ENCODE data around the gene DEF6.

The DEF6 gene

GRCh38 chr6:35343835-35344550 lies 46.4 kb downstream of the DEF6 start:
- no peak for DNase-seq (ENCODE audit: low read depth)

DNA sequence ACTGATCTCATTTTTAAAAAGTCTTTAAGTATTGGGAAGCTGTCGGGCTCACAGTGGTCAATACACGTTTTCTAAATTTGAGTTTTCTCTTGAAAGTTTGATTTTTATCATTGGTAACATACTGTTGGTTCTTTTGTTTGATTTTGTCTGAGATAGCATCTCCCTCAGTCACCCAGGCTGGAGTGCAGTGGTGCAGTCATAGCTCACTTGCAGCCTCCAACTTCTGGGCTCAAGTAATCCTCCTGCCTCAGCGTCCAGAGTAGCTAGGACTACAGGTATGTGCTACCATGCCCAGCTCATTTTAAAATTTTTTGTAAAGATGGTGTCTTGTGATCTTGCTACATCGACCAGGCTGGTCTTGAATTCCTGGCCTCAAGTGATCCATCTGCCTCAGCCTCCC lies 53.8 kb downstream of the DEF6 start:
- no peak for DNase-seq (ENCODE audit: low read depth)

DNA sequence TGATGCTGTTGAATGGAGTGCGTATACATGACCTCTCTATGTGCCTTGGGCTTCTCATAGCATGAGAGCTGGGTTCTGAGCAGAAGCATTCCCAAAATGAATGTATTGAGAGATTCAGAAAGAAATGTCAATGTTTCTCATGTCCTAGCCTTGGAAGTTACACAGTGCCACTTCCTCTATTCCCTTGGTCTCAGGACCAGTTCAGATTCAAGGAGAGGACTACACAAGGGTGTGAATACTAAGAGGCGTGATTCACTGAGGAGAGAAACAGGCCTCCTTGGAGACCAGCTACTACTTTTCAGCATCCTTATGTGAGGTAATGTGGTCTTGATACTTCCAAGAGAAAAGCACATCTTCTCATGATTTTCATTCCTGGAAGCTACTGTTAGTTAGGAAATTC lies 55.1 kb downstream of the DEF6 start:
- DNase-seq (ENCODE audit: low read depth) = no peak

- DNase-seq (ENCODE audit: low read depth) = peak; percentile 82
Measured at GRCh38 chr6:35354361-35355135, 56.9 kb downstream of the DEF6 start.

DNA sequence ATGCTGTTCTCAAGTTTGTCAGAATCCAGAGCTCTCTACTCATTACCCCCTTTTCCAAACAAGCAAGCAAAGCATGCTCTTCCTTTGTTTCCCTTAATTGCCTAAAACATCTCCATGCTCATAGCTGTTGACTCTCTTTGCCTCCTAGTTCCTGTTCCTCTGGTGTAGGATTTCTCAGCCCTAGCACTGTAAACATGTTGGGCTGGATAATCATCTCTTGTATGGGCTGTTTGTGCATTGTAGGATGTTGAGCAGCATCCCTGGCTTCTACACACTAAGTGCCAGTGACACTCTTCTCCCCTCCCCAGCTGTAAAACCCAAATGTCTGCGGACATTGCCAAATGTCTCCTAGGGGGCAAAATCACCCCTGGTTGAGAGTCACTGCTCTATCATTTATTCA lies 58.8 kb downstream of the DEF6 start:
- no peak for DNase-seq (ENCODE audit: low read depth)

DNA sequence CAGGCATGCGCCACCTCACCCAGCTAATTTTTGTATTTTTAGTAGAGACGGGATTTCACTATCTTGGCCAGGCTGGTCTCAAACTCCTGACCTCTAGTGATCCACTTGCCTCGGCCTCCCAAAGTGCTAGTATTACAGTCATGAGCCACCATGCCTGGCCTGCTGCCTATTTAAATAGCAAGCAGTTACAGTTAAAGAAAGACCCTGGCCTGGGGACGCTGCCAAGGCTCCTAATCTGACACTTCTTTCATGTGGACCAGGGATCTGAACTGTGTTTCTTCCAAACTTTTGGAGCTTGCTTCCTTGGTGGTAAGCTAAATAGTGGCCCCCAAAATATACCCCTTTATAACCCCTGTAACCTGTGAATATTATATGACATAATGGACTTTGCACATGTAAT lies 60.1 kb downstream of the DEF6 start:
- DNase-seq (ENCODE audit: low read depth) = no peak

DNA sequence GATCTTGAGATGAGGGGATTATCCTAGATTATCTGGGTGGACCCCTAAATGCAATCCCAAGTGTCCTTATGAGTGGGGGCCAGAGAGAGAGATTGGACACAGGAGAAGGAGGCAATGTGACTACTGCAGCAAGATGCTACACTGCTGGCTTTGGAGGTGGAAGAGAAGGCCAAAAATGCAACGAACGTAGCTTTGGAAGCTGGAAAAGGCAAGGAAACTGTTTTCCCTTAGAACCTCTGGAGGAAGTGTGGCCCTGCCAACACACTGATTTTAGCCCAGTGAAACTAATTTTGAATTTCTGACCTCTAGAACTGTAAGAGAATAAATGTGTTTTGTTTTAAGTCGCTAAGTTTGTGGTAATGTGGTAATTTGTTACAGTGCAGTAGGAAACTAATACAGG lies 60.5 kb downstream of the DEF6 start:
- no peak for DNase-seq (ENCODE audit: low read depth)

DNA sequence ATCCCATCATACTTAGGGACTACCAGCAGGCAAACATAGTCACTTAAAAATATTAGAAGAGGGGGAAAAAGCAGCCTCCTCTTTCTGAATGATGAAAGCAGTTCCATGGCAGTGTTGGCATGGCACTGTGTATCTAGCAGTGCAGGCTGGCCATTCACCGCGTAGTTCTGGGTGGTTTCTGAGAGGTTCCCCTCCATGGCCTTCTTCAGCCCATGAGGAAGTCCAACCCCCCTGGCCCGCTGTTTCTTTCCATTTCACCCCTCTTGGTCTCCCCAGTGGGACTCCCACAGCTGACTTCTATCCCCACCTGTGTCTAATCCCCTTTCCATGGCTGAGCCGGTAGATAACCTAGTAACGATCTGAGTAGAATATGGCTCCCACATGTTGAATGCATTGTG lies 61.7 kb downstream of the DEF6 start:
- no peak for DNase-seq (ENCODE audit: low read depth)

DNA sequence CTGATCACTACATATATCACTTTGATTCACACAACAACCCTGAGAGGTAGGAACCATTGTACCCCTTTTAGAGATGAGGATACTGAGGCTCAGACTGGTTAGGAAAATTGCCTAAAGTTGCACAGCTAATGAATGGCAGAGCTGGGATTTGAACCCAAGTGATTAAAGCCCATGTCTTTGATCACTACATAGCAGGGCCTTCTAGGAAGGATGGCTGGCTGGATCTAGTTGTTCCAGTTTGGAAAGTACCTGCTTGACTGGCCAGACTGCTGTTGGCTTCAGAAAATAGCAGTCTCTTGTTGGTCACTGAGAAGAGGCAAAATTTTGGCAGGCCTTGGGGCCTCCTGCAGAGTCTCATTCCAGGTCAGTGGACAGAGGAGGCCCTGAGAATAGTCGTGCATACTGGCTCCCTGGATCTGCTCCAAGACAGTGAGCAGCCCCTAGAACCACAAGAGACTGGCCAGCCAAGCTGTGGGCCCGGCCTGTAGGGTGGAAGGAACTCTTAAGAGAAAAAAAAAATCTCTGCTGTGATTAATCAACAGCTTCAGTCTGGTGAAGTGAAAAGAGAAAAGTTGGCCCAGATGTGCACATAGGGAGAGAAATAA lies 62.2 kb downstream of the DEF6 start:
- peak; percentile 90 for DNase-seq (ENCODE audit: low read depth)

GRCh38 chr6:35360349-35361138 lies 62.9 kb downstream of the DEF6 start:
- DNase-seq (ENCODE audit: low read depth) = peak; percentile 72

DNA sequence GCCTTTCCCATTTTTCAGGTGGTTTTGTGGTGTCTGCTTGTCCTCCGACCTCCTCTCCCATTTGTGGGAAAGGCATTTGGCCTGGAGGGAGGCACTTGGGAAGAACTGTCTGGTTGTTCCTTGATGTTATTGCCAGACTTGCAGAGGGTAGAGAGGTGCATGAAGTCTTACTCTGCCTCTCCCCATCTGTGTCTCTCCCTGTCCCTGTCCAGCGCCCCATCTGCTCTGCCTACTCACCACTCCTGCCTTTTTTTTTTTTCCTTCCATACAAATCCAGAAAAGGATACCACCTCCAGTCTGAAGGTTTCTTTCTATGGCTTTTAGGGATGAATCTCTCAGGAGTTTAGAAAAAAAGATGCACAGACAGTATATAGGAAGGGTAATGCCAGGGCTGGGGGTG lies 64.6 kb downstream of the DEF6 start:
- no peak for DNase-seq (ENCODE audit: low read depth)

DNA sequence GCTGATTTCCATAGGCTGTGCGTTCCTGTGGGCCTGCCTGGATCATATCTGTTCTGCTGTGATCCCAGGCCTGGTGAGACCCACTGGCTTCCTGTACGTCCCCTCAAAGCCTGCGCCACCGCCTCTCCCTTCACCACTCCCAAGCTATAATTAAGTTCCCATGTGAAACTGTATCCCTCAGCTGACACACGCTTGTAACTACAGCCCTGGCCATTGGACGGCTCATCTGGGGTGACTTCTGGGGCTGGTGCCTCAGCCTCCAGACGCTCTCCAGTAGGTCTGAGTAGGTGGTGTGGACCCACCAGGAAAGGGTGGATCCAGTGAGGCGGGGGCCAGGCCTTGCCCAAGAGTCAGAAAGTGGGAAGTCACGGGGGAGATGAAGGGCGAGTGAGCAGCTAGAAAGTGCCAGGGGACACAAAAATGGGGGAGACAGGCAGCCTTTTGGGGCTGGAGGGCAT lies 65.7 kb downstream of the DEF6 start:
- DNase-seq (ENCODE audit: low read depth) = peak; percentile 92

DNA sequence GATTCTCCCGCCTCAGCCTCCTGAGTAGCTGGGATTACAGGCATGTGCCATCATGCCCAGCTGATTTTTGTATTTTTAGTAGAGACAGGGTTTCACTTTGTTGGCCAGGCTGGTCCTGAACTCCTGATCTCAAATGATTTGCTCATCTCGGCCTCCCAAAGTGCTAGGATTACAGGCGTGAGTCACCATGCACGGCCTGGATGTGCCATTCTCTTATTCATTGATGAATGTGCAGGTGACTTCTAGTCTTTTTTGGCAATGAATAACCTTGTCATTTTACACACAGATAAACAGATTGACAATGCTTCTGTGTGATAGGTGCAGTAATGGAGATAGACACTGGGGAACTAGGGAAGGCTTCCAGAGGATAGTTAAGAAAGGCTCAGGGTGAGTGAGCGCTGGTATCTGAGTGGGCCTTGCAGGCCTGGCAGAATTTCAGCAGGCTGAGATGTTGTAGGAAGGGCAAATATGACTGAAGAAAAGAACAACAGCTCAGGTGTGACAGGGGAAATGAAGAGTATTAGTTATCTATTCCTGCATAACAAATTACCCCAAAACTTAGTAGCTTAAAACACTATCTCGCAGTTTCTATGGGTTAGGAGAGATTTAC lies 68.1 kb downstream of the DEF6 start:
- peak; percentile 47 for DNase-seq (ENCODE audit: low read depth)

DNA sequence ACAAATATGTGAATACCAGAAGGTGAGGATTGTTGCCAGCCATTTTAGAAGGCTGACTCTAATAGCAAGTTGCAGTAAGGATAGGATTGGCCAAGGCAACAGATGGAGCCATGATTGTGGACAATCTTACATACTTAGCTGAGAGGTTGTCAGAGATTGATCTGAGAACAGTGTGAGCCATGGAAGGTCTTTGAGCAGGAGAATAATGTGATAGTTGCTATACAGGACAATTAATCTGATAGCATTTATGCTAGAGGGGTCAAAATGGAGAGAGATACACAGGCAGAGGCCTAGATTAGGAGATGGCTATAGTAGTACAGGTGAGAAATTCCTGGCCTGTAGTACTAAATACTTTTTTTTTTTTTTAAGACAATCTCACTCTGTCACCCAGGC lies 68.6 kb downstream of the DEF6 start:
- DNase-seq (ENCODE audit: low read depth) = no peak

GRCh38 chr6:35367646-35368037 lies 70.0 kb downstream of the DEF6 start:
- no peak for DNase-seq (ENCODE audit: low read depth)

DNA sequence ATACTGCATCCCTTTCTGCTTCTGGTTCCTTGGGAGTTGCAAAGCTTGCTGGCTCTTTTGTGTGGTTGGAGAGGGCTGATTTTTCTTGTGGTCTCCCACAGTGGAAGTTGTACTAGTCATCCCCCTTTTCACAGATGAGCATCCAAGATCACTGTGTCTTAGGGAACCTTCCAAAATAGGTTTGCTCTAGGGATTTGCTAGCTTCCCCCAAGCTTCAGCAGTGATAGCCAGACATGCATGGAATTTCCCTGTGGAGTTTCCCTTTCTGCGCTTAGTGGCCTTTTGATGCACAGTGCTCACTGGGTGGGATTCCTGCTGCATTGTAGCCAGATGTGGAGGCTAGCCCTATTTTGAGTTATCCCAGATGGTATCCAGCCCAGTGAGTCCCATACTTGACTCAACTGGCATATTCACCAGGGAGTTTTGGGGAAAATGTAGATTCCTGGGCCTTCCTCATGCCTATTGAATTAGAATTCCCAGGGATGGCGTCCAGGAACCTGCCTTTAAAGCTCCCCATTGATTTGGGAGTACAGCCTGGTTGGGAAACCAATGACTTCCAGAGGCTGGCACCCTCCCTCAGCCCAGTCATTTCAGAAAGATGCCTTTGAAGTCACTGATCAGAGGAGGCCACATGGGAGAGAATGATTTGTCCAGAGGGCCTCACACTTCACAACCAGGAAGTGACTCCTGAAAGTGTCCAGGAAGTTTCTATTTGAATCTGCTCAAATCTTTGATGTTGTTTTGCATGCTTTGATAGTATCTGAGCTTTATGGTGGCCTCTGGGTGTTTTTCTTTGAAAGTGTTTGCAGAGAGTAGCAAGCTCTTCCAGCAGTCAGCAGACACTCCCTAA lies 70.6 kb downstream of the DEF6 start:
- DNase-seq (ENCODE audit: low read depth) = peak; percentile 28

DNA sequence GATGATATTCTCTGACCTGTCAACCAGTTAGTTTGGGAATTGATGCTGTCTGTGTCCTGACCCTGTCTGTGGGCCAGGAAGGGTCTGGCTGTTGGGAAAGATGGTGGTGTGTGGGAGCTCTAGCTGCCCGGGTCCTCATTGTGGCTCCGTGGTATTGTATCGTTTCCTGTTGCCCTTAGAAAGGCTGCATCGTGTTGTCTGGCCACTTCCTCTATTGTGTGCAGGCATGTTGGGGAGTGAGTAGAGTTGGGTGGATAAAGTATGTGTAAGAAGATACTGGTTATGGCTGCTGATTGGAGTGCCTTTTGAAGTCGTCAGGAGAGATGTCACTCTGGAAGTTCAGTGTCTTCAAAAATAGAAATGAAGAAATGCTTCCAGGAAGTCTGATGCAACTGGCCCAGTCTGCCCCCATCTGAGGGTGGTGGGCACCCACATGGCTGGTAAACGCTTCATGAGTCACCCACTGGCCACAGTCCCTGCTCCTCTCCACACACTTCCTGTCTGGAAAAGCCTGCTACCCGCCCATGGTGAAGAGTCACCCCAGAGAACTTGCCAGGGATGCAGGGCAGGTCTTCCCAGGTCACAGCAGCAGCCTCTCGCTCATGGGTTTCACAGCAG lies 72.6 kb downstream of the DEF6 start:
- DNase-seq (ENCODE audit: low read depth) = peak; percentile 91

DNA sequence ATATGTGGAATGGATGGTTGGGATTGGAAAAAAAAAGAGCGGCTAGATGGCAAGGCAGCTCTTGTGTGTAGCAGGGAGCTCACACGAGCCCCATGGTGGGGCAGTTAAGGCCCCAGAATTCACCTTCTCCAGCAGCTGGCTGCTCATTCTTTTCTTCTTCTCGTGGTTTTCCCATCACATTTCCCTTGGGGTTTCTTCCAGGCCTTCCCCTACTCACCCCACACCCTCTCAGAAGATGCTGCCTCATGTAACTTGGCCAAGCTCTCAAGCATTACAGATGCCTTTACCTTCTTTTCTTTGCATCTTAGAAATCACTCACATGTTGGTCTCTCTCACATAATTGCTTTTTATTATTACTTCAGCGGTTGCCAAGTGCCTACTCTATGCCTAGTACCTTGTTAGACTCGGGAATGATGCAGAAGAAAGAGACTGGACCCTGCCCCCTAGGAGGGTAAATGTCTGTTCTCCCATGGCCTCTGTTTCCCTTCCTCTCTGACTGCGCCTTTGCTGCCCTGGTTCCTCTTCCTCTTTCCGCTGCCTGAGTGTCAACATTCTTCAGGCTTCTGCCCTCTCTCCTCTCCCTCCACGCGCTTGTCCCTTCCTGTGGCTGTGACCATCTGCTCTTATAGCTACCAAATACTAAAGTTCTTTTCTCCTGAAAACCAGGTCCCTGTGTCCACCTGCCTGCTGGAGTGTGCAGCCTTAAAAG lies 73.3 kb downstream of the DEF6 start:
- DNase-seq (ENCODE audit: low read depth) = peak; percentile 34
